Measurements from ENCODE around the gene IFITM2.
A peak's percentile ranks its signal among the peaks of the same experiment; 100 is the strongest.

Gene IFITM2

GRCh38 chr11:279040-279965 is 28.3 kb upstream of the IFITM2 start:
- DNase-seq (ENCODE audit: low spot score): no peak
- H3K4me3 ChIP-seq: peak overlapping the region; percentile 67
- H3K27ac ChIP-seq: no peak overlapping the region
- no peak for TF ChIP-seq CTCF (IDR thresholded peaks at IDR 0.05)

DNA sequence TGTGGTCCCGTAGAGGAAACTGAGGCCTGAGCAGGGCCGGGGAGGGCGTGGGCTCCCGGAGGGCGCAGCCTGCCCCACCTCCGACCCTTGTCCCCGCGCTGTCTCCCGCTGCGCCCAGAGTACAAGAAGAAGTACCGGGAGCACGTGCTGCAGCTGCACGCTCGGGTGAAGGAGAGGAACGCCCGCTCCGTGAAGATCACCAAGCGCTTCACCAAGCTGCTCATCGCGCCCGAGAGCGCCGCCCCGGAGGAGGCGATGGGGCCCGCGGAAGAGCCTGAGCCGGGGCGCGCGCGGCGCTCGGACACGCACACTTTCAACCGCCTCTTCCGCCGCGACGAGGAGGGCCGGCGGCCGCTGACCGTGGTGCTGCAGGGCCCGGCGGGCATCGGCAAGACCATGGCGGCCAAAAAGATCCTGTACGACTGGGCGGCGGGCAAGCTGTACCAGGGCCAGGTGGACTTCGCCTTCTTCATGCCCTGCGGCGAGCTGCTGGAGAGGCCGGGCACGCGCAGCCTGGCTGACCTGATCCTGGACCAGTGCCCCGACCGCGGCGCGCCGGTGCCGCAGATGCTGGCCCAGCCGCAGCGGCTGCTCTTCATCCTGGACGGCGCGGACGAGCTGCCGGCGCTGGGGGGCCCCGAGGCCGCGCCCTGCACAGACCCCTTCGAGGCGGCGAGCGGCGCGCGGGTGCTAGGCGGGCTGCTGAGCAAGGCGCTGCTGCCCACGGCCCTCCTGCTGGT is 27.5 kb upstream of the IFITM2 start:
- no peak overlapping the region for H3K27ac ChIP-seq
- peak overlapping the region; percentile 67 for H3K4me3 ChIP-seq
- TF ChIP-seq CTCF (IDR thresholded peaks at IDR 0.05): no peak
- no peak for DNase-seq (ENCODE audit: low spot score)

- no peak for TF ChIP-seq CTCF (IDR thresholded peaks at IDR 0.05)
- H3K4me3 ChIP-seq: peak overlapping the region; percentile 67
- DNase-seq (ENCODE audit: low spot score): peak; percentile 65
- H3K27ac ChIP-seq: no peak overlapping the region
Measured at GRCh38 chr11:280706-281485, 26.7 kb upstream of the IFITM2 start.

DNA sequence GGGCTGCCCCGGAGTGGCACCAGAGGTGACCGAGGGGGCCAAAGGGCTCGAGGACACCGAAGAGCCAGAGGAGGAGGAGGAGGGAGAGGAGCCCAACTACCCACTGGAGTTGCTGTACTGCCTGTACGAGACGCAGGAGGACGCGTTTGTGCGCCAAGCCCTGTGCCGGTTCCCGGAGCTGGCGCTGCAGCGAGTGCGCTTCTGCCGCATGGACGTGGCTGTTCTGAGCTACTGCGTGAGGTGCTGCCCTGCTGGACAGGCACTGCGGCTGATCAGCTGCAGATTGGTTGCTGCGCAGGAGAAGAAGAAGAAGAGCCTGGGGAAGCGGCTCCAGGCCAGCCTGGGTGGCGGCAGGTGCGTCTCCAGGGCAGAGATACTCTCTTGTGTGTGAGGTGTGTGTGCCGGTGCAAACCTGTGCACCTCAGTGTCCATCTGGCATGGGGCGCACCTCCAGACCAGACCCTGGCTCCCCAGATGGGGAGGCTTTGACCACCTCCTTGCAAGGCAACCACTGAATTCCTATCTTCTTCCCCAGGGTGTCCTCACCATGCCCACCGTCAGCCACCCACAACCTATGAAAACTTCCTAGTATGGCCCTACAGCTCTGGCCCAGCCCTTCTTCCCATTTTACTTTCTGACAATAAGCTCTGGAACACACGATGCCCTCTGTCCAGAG is 26.0 kb upstream of the IFITM2 start:
- no peak for TF ChIP-seq CTCF (IDR thresholded peaks at IDR 0.05)
- peak overlapping the region; percentile 67 for H3K4me3 ChIP-seq
- DNase-seq (ENCODE audit: low spot score): peak; percentile 67
- no peak overlapping the region for H3K27ac ChIP-seq

DNA sequence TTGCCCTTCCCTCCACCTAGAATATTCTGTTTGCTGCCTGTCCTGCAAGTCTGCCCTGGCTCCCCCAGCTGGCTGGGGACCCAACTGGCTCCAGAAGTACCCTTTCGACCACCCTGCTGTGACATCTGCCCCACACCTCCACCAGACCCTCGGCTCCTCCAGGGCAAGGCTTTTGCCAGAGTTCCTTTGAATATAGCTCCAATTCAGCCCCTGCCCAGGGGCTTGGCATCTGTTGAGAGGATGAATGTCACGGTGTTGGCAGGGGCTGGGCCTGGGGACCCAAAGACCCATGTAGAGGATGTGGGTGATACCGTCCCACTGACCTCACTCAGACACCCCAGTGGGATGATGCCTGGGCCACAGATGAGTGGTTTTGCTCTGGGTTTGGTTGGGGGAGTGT is 25.4 kb upstream of the IFITM2 start:
- Histone ChIP-seq H3K27ac (no peak overlapping the region), H3K4me3 (no peak overlapping the region)
- DNase-seq (ENCODE audit: low spot score): peak; percentile 68
- TF ChIP-seq CTCF (IDR thresholded peaks at IDR 0.05): no peak

DNA sequence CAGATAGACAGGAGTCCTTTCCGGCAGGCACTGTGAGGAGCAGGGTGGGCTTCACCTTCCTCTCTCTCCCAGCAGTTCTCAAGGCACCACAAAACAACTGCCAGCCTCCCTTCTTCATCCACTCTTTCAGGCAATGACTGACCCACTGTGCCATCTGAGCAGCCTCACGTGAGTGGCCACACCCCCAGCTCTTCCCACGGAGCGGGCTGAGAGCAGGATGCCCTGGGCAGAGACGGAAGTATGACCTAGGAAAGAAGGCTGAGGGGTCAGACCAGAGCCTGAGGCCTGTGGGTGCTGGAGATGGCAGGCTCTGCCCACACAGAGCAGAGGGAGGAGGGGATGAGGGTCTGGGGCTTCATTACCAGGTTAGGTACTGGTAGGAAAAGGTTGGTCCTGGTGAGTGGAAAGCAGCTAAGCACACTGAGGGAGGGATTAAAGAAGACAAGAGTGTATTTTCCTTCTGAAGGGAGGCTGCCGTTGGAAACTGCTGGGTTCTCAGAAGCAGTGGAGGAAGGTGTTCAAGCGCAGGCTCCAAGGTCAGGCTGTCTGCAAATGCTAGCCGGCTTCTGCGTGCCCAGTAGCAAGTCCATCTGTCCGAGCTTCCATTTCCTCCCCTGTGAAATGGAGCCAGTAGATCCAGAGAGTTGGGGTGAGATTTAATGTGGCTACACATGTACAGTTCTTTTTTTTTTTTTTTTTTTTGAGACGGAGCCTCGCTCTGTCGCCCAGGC is 24.8 kb upstream of the IFITM2 start:
- no peak overlapping the region for H3K27ac ChIP-seq
- H3K4me3 ChIP-seq: no peak overlapping the region
- DNase-seq (ENCODE audit: low spot score): peak; percentile 64
- TF ChIP-seq CTCF (IDR thresholded peaks at IDR 0.05): no peak
